ENCODE measurements around the gene RSL24D1.
"Not testable (repeated sequence)": the region's sequence is repeated elsewhere in the genome, so short reads cannot be mapped to it uniquely, and the experiment has no call there.

The RSL24D1 gene

DNA sequence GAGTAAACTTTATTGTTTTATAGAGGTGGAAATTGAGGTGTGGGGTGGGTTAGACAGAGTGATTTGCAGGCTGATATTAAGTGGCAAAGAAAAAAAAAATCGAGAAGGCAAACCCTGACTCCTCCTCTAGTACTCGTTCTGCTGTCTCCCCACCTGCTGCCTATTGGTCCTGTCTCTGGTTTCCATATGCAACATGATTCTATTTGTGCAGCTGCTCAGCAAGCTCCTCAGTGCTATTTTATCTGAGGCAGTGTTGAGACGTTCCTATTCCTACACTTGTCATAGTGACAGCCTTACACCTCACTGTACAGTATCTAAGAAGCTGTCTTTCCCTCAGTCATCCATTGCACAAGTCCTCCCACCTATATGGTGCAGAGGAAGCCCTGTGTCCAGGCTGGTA is 45.1 kb downstream of the RSL24D1 start:
- no peak overlapping the region for H3K4me3 ChIP-seq (ENCODE audit: low read length)
- TF ChIP-seq, protein P1, sequence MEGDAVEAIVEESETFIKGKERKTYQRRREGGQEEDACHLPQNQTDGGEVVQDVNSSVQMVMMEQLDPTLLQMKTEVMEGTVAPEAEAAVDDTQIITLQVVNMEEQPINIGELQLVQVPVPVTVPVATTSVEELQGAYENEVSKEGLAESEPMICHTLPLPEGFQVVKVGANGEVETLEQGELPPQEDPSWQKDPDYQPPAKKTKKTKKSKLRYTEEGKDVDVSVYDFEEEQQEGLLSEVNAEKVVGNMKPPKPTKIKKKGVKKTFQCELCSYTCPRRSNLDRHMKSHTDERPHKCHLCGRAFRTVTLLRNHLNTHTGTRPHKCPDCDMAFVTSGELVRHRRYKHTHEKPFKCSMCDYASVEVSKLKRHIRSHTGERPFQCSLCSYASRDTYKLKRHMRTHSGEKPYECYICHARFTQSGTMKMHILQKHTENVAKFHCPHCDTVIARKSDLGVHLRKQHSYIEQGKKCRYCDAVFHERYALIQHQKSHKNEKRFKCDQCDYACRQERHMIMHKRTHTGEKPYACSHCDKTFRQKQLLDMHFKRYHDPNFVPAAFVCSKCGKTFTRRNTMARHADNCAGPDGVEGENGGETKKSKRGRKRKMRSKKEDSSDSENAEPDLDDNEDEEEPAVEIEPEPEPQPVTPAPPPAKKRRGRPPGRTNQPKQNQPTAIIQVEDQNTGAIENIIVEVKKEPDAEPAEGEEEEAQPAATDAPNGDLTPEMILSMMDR (conservative IDR thresholded peaks at IDR 0.05; ENCODE audit: low read length) = no peak
- DNase-seq (ENCODE audit: low read depth) = no peak

DNA sequence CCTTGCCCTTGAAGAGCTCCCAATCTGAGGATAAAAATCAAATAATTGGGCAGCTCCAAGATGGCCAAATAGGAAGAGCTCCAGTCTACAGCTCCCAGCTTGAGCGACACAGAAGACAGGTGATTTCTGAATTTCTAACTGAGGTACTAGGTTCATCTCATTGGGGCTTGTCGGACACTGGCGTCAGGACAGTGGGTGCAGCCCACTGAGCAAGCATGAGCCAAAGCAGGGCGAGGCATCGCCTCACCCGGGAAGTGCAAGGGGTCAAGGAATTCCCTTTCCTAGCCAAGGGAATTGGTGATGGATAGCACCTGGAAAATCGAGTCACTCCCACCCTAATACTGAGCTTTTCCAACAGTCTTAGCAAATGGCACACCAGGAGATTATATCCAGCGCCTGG is 53.6 kb downstream of the RSL24D1 start:
- DNase-seq (ENCODE audit: low read depth) = not testable (repeated sequence)

DNA sequence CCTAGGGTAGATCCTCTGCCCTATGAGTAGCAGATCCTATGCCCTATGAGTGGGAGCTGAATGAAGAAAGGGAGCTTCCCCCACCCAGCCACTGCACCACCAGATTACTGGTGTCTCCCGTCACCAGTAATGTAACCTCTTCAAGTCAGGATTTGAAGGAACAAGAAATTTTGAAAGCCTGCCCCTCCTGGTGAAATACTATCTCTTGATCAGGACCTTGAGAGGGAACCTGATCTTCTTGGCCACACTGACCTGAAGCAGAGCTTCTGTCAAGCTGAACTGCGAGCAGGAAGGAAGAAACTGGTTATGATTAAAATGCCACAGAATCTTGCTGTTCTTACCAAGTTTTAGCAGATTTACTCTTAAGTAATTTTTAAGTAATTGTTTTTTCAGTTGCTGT is 62.8 kb downstream of the RSL24D1 start:
- no peak overlapping the region for H3K4me3 ChIP-seq (ENCODE audit: low read length)
- TF ChIP-seq, protein P1 (conservative IDR thresholded peaks at IDR 0.05; ENCODE audit: low read length) = no peak
- DNase-seq (ENCODE audit: low read depth) = no peak

More for the DNA sequence above, 53.6 kb downstream of the RSL24D1 start:
- not testable (repeated sequence) for H3K4me3 ChIP-seq (ENCODE audit: low read length)

DNA sequence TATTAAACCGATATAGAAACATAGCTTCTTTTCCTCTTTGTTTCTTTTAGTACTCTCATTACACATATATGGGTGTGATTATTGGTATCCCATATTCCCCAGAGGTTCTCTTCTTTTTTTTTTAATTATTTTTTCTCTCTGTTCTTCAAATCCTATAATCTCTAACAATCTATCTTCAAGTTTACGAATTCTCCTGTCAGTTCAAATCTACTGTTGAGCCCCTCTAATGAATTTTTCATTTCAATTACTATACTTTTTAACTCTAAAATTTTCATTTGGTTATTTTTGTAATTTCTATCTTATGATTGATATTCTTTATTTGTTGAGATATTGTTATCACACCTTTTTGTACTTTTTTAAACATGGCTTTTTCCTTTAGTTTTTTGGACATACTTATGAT is 64.1 kb downstream of the RSL24D1 start:
- no peak overlapping the region for H3K4me3 ChIP-seq (ENCODE audit: low read length)
- TF ChIP-seq, protein P1 (conservative IDR thresholded peaks at IDR 0.05; ENCODE audit: low read length) = no peak
- no peak for DNase-seq (ENCODE audit: low read depth)

Data from AG10803 (cell line).